Measurements from ENCODE around the gene THAP10. TPM values are rescaled to one million over a fixed set of nuclear protein-coding genes. Genes with fewer than 3 reads are reported as not detected.

THAP10 gene
- total RNA-seq, 1 donor: 2.6 TPM

DNA sequence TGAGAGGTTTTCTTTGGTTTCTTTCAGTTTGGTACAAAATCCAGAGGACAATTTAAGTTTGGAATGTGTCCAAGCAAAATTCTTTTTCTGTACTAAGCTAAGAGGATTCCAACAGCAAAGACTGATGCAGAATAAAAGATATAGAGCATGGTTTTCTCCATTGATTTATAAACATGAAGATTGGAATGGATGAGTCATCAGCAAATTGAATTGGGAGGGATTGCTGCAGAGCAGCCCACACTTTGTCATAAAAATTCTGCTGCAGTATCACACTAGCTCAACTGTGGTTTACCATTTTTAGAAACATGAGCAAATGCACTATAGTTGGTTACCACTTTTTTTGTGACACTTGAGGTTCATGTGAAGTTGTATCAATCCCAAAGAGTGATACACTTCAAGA is 22.2 kb downstream of the THAP10 start:
- DNase-seq (ENCODE audit: low read depth): peak; percentile 87
- no peak overlapping the region for H3K4me3 ChIP-seq (ENCODE audit: low read depth, low read length)
- TF ChIP-seq, protein P1, sequence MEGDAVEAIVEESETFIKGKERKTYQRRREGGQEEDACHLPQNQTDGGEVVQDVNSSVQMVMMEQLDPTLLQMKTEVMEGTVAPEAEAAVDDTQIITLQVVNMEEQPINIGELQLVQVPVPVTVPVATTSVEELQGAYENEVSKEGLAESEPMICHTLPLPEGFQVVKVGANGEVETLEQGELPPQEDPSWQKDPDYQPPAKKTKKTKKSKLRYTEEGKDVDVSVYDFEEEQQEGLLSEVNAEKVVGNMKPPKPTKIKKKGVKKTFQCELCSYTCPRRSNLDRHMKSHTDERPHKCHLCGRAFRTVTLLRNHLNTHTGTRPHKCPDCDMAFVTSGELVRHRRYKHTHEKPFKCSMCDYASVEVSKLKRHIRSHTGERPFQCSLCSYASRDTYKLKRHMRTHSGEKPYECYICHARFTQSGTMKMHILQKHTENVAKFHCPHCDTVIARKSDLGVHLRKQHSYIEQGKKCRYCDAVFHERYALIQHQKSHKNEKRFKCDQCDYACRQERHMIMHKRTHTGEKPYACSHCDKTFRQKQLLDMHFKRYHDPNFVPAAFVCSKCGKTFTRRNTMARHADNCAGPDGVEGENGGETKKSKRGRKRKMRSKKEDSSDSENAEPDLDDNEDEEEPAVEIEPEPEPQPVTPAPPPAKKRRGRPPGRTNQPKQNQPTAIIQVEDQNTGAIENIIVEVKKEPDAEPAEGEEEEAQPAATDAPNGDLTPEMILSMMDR (IDR thresholded peaks at IDR 0.05; ENCODE audit: insufficient read depth, low read depth, low read length): no peak

DNA sequence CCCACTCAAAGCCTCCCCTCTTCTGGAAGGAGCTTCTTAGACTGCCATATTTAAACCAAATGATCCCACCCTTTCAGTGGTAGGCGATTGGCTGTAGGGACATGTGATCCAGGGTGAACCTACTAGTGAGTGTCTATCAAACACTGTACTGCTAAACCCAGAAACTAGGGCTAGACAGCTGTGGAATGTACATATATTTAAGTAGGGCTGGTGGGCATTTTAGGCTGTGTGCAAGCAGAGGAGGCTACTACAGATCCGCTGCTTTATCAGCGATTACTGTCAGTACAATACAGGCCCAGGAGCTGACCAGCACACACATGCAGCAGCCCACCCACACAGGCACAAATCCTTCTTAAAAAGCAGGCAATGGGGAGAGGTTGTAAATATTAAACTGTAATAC is 22.9 kb downstream of the THAP10 start:
- TF ChIP-seq, protein P1 (IDR thresholded peaks at IDR 0.05; ENCODE audit: insufficient read depth, low read depth, low read length): no peak
- H3K4me3 ChIP-seq (ENCODE audit: low read depth, low read length): no peak overlapping the region
- DNase-seq (ENCODE audit: low read depth): no peak

DNA sequence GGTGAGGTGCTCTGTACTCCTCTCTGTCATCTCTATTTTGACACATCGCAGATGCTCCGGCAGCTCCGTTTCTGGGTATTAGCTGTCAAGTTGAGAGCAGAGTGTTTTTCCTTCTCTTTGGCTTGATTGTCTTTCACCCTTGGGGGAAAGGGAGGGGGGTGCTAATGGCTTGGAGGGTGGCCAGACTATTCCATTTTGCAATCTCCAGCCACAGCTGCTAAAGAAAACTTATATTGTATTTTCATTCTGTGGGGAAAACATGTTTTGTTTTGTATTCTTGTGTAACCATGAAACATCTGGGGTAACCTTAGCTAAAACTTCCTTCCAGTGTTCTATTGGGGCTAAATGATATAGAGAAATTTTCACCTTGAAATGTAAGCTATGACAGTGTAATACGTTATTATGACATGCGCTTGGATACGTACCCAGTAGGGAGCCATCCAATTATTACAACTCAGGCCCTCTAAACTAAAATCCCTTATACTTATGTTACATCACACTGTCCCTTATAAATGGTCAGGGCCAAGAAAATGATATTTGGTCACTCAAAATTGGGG is 24.2 kb downstream of the THAP10 start:
- TF ChIP-seq, protein P1 (IDR thresholded peaks at IDR 0.05; ENCODE audit: insufficient read depth, low read depth, low read length): no peak
- H3K4me3 ChIP-seq (ENCODE audit: low read depth, low read length): no peak overlapping the region
- peak; percentile 89 for DNase-seq (ENCODE audit: low read depth)

DNA sequence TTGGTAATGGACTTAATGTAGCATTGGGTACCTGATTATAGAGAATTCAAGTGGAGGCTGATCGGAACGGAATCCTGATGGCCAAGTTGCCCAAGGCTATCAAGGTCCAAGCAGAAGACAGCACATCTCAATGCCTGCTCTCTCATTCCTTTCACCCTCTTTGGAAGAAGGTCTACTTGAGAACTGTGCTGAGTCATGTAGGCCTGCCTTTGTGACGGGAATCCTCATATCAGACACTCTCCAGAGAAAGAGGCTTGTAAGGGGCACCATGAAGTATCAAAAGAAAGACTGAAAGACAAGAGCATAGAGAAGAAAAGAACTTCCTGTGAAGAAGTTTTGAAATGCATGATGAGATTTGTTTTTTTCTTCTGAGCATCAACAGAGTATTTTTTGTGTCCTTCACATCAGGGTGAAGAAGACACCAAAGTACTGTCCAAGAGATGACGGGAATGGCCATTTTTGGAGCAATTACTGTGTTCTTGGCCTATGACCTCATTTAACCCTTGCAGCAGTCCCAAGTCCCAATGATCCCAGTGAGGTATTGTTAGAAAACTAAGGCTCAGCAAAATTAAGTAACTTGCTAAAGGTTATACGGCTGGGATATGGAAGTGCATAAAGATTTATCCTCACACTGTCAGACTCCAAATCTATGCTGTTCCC is 25.1 kb downstream of the THAP10 start:
- DNase-seq (ENCODE audit: low read depth): no peak
- no peak overlapping the region for H3K4me3 ChIP-seq (ENCODE audit: low read depth, low read length)
- TF ChIP-seq, protein P1 (IDR thresholded peaks at IDR 0.05; ENCODE audit: insufficient read depth, low read depth, low read length): no peak

DNA sequence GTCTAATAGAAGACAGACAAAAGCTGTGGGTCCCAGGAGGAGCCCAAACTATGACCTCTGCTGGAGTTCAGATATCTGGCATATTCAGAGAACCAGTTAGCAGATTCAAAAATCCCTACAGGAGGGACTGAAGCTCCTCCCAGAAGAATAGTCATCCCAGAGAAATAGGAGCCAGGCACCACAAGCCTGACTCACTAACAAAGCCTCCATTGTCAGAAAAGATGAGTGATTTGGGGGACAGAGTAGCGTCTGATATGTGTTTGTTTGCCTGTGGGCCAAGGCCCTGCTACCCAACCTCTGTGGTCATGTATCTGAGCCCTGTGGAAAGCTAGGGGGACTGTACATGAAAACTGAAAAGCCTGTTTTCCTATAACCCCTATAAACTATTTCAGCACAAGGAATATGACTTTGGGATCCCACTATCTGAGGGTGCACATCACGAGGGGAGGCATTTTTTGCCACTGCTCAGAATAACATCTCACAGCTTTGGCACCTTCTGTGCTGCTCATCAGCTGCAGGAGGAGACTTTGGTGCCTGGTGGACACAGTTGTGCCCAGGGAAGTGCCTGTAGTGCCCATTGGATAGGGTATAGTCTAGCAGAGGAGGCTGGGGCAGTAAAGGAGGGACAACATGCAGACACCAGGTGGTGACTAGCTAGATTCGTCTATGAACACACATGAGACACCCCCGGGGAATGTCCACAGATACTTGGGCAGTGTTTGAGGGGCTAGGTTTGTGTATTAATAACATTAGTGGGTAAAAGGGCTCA is 28.6 kb downstream of the THAP10 start:
- TF ChIP-seq, protein P1 (IDR thresholded peaks at IDR 0.05; ENCODE audit: insufficient read depth, low read depth, low read length): no peak
- H3K4me3 ChIP-seq (ENCODE audit: low read depth, low read length): no peak overlapping the region
- no peak for DNase-seq (ENCODE audit: low read depth)

DNA sequence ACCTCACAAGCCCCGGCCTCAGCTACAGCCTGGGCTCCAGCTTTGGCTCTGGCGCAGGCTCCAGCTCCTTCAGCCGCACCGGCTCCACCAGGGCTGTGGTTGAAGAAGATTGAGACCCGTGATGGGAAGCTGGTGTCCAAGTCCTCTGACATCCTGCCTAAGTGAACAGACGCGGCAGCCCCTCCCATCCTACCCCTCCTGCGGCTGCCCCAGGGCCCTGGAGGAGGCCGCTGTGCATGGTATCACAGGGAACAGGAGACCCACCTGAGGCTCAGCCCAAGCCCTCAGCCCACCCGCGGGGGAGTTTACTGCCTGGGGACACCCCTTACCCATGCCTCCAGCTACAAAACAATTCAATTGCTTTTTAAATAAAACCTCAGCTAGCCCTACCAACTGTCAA is 32.2 kb downstream of the THAP10 start:
- TF ChIP-seq, protein P1 (IDR thresholded peaks at IDR 0.05; ENCODE audit: insufficient read depth, low read depth, low read length): no peak
- no peak for DNase-seq (ENCODE audit: low read depth)
- H3K4me3 ChIP-seq (ENCODE audit: low read depth, low read length): no peak overlapping the region

All from fibroblast of villous mesenchyme (primary cell).